ENCODE results near the gene EIF2B2.
"Not testable (repeated sequence)": the region's sequence is repeated elsewhere in the genome, so short reads cannot be mapped to it uniquely, and the experiment has no call there.

The EIF2B2 gene

GRCh38 chr14:74980731-74981461 lies 21.8 kb upstream of the EIF2B2 start:
- no peak overlapping the region for H2AFZ ChIP-seq (ENCODE audit: low read length, unreplicated experiment)
- H3K27ac ChIP-seq (ENCODE audit: low read depth, low read length): no peak overlapping the region
- H3K36me3 ChIP-seq (ENCODE audit: insufficient read depth, low read length): no peaks in the 10 kb centered on the region
- H3K4me3 ChIP-seq (ENCODE audit: low read depth, low read length): no peak overlapping the region
- no peaks in the 10 kb centered on the region for H3K27me3 ChIP-seq (ENCODE audit: insufficient read depth, low read length)
- H3K4me1 ChIP-seq (ENCODE audit: control insufficient read depth, insufficient read depth, low read length, unreplicated experiment): peaks cover 29% of the 10 kb centered on the region
- no peaks in the 10 kb centered on the region for H3K79me2 ChIP-seq (ENCODE audit: control insufficient read depth, insufficient read depth, low read length, unreplicated experiment)

GRCh38 chr14:74981462-74981782 lies 21.3 kb upstream of the EIF2B2 start:
- H3K36me3 ChIP-seq (ENCODE audit: insufficient read depth, low read length): no peaks in the 10 kb centered on the region
- no peak overlapping the region for H3K27ac ChIP-seq (ENCODE audit: low read depth, low read length)
- no peak overlapping the region for H2AFZ ChIP-seq (ENCODE audit: low read length, unreplicated experiment)
- H3K27me3 ChIP-seq (ENCODE audit: insufficient read depth, low read length): no peaks in the 10 kb centered on the region
- no peak overlapping the region for H3K4me3 ChIP-seq (ENCODE audit: low read depth, low read length)
- H3K4me1 ChIP-seq (ENCODE audit: control insufficient read depth, insufficient read depth, low read length, unreplicated experiment): peaks cover 29% of the 10 kb centered on the region
- H3K79me2 ChIP-seq (ENCODE audit: control insufficient read depth, insufficient read depth, low read length, unreplicated experiment): no peaks in the 10 kb centered on the region

GRCh38 chr14:74981833-74982232 lies 20.9 kb upstream of the EIF2B2 start:
- Histone ChIP-seq H3K79me2 (ENCODE audit: control insufficient read depth, insufficient read depth, low read length, unreplicated experiment) (no peaks in the 10 kb centered on the region), H3K4me3 (ENCODE audit: low read depth, low read length) (no peak overlapping the region), H3K27ac (ENCODE audit: low read depth, low read length) (no peak overlapping the region), H3K4me1 (ENCODE audit: control insufficient read depth, insufficient read depth, low read length, unreplicated experiment) (peaks cover 29% of the 10 kb centered on the region), H2AFZ (ENCODE audit: low read length, unreplicated experiment) (no peak overlapping the region), H3K36me3 (ENCODE audit: insufficient read depth, low read length) (no peaks in the 10 kb centered on the region), H3K27me3 (ENCODE audit: insufficient read depth, low read length) (no peaks in the 10 kb centered on the region)

DNA sequence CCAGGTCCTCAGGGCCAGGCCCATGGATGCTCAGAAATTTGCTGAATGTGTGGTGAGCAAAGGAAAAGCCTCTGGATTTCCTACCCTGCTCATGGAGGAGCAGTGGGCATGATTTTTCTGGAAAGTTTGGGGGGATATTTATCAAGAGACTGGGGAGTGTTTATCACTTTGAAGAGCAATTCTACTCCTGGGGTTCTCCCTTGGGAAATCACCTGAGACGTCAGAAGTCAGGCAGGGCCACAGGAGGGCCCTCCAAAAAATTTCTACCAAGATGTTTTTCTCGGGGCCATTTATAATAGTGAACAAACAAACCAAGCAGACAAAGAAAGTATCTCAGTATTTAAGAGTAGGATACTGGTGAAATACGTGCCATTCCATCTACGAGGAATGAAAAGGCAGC lies 20.1 kb upstream of the EIF2B2 start:
- Histone ChIP-seq H3K79me2 (ENCODE audit: control insufficient read depth, insufficient read depth, low read length, unreplicated experiment) (no peaks in the 10 kb centered on the region), H3K4me3 (ENCODE audit: low read depth, low read length) (no peak overlapping the region), H3K36me3 (ENCODE audit: insufficient read depth, low read length) (no peaks in the 10 kb centered on the region), H3K27ac (ENCODE audit: low read depth, low read length) (no peak overlapping the region), H3K4me1 (ENCODE audit: control insufficient read depth, insufficient read depth, low read length, unreplicated experiment) (peaks cover 29% of the 10 kb centered on the region), H2AFZ (ENCODE audit: low read length, unreplicated experiment) (no peak overlapping the region), H3K27me3 (ENCODE audit: insufficient read depth, low read length) (no peaks in the 10 kb centered on the region)

DNA sequence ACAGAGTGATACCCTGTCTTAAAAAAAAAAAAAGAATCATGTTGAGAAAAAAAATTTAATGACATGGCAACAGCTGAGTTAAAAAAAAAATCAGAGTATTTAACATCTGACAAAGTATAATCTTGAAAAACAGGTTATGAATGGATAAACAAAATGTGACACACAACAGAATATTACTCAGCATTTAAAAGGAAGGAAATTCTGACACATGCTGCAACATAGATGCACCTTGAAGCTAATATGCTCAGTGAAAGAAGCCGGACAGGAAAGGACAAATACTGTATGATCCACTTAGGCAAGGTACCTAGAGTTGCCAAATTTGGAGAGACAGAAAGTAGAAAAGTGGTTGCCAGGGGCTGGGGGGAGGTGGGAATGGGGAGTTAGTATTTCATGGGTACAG lies 19.4 kb upstream of the EIF2B2 start:
- no peak overlapping the region for H3K4me3 ChIP-seq (ENCODE audit: low read depth, low read length)
- no peaks in the 10 kb centered on the region for H3K79me2 ChIP-seq (ENCODE audit: control insufficient read depth, insufficient read depth, low read length, unreplicated experiment)

DNA sequence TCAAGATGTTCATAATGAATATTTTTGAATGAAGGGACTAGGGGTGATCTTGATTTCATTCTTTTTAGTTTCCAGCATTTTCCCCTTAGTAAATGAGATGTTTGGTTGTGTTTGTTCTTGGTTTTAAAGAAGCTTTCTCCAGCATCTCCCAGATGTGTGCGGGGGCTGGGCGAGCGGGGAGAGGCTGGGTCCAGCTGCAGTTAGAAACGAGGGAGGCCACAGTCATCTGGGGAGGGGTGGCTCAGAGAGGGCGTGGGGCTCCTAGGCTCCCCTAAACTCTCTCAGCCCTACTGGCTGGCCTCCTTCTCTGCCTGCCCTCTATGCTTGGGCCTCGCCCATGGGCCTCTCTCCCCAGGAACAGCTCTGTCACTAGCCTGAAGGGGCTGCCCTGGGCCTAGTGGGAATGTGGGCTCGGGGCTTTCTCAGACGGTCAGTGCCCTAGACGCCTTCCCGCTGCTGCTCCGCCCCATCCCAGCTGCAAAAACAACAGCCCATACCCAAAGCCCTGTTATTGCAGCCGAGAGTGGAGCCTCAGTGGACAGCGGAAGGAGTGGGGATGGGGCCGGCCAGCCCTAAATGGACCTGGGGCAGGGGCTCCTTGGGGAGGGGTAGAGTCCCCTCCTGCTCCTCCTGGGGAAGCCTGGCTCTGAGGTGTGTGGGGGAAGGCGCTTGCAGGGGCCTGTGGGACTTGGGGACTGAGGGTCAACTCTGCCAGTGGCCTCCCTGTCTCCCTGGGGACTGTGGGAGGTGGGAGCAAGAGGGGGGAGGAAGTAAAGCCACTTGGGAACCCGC lies 18.3 kb upstream of the EIF2B2 start:
- no peaks in the 10 kb centered on the region for H3K27me3 ChIP-seq (ENCODE audit: insufficient read depth, low read length)
- H3K27ac ChIP-seq (ENCODE audit: low read depth, low read length): no peak overlapping the region
- H3K36me3 ChIP-seq (ENCODE audit: insufficient read depth, low read length): no peaks in the 10 kb centered on the region
- no peak overlapping the region for H2AFZ ChIP-seq (ENCODE audit: low read length, unreplicated experiment)
- no peak overlapping the region for H3K4me3 ChIP-seq (ENCODE audit: low read depth, low read length)
- no peaks in the 10 kb centered on the region for H3K79me2 ChIP-seq (ENCODE audit: control insufficient read depth, insufficient read depth, low read length, unreplicated experiment)
- H3K4me1 ChIP-seq (ENCODE audit: control insufficient read depth, insufficient read depth, low read length, unreplicated experiment): peaks cover 40% of the 10 kb centered on the region

More for the DNA sequence above, 19.4 kb upstream of the EIF2B2 start:
- H2AFZ ChIP-seq (ENCODE audit: low read length, unreplicated experiment): no peak overlapping the region
- peaks cover 36% of the 10 kb centered on the region for H3K4me1 ChIP-seq (ENCODE audit: control insufficient read depth, insufficient read depth, low read length, unreplicated experiment)
- no peaks in the 10 kb centered on the region for H3K36me3 ChIP-seq (ENCODE audit: insufficient read depth, low read length)
- no peaks in the 10 kb centered on the region for H3K27me3 ChIP-seq (ENCODE audit: insufficient read depth, low read length)
- H3K27ac ChIP-seq (ENCODE audit: low read depth, low read length): no peak overlapping the region

- Histone ChIP-seq H3K4me1 (ENCODE audit: control insufficient read depth, insufficient read depth, low read length, unreplicated experiment) (peaks cover 34% of the 10 kb centered on the region), H3K27me3 (ENCODE audit: insufficient read depth, low read length) (no peaks in the 10 kb centered on the region), H3K36me3 (ENCODE audit: insufficient read depth, low read length) (no peaks in the 10 kb centered on the region), H2AFZ (ENCODE audit: low read length, unreplicated experiment) (no peak overlapping the region), H3K4me3 (ENCODE audit: low read depth, low read length) (no peak overlapping the region), H3K79me2 (ENCODE audit: control insufficient read depth, insufficient read depth, low read length, unreplicated experiment) (no peaks in the 10 kb centered on the region), H3K27ac (ENCODE audit: low read depth, low read length) (no peak overlapping the region)
These were observed 17.8 kb upstream of the EIF2B2 start for GRCh38 chr14:74985028-74985310.

GRCh38 chr14:74985806-74986205 lies 16.9 kb upstream of the EIF2B2 start:
- Histone ChIP-seq H3K36me3 (ENCODE audit: insufficient read depth, low read length) (no peaks in the 10 kb centered on the region), H3K27me3 (ENCODE audit: insufficient read depth, low read length) (no peaks in the 10 kb centered on the region), H2AFZ (ENCODE audit: low read length, unreplicated experiment) (no peak overlapping the region), H3K4me1 (ENCODE audit: control insufficient read depth, insufficient read depth, low read length, unreplicated experiment) (peaks cover 26% of the 10 kb centered on the region), H3K79me2 (ENCODE audit: control insufficient read depth, insufficient read depth, low read length, unreplicated experiment) (no peaks in the 10 kb centered on the region), H3K27ac (ENCODE audit: low read depth, low read length) (no peak overlapping the region), H3K4me3 (ENCODE audit: low read depth, low read length) (no peak overlapping the region)

- no peaks in the 10 kb centered on the region for H3K36me3 ChIP-seq (ENCODE audit: insufficient read depth, low read length)
- peaks cover 12% of the 10 kb centered on the region for H3K4me1 ChIP-seq (ENCODE audit: control insufficient read depth, insufficient read depth, low read length, unreplicated experiment)
- H3K79me2 ChIP-seq (ENCODE audit: control insufficient read depth, insufficient read depth, low read length, unreplicated experiment): no peaks in the 10 kb centered on the region
- H3K4me3 ChIP-seq (ENCODE audit: low read depth, low read length): no peak overlapping the region
- H3K27me3 ChIP-seq (ENCODE audit: insufficient read depth, low read length): no peaks in the 10 kb centered on the region
- no peak overlapping the region for H2AFZ ChIP-seq (ENCODE audit: low read length, unreplicated experiment)
- H3K27ac ChIP-seq (ENCODE audit: low read depth, low read length): no peak overlapping the region; the same call in 1 of the 2 replicates
These were observed 14.6 kb upstream of the EIF2B2 start for GRCh38 chr14:74988131-74988530.

DNA sequence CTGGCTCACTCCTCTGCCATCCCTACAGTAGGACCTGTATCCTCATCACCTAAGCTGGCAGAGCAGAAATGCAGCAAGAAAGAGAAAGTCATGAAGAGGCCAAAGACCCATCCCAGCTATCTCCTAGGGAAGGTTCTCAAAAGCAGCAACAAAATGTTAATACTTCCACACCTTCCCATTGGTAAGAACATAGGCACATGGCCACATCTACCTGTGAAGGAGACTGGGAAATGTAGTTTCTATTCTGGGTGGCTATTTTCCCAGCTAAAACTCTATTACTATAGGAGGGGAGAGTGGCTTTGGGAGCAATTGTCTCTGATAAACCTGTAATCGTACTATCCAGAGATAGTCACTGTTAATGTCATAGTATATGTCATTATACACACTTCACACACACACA lies 13.7 kb upstream of the EIF2B2 start:
- Histone ChIP-seq H3K27ac (ENCODE audit: low read depth, low read length) (no peak overlapping the region), H3K36me3 (ENCODE audit: insufficient read depth, low read length) (no peaks in the 10 kb centered on the region), H3K4me3 (ENCODE audit: low read depth, low read length) (no peak overlapping the region), H3K79me2 (ENCODE audit: control insufficient read depth, insufficient read depth, low read length, unreplicated experiment) (no peaks in the 10 kb centered on the region), H3K4me1 (ENCODE audit: control insufficient read depth, insufficient read depth, low read length, unreplicated experiment) (peaks cover 12% of the 10 kb centered on the region), H2AFZ (ENCODE audit: low read length, unreplicated experiment) (no peak overlapping the region), H3K27me3 (ENCODE audit: insufficient read depth, low read length) (no peaks in the 10 kb centered on the region)

DNA sequence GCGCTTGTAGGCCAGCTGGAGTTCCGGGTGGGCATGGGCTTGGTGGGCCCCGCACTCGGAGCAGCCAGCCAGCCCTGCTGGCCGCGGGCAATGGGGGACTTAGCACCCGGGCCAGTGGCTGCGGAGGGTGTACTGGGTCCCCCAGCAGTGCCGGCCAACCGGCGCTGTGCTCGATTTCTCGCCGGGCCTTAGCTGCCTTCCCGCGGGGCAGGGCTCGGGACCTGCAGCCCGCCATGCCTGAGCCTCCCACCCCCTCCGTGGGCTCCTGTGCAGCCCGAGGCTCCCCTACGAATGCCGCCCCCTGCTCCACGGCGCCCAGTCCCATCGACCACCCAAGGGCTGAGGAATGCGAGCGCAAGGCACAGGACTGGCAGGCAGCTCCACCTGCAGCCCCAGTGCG lies 8.5 kb upstream of the EIF2B2 start:
- H3K79me2 ChIP-seq (ENCODE audit: control insufficient read depth, insufficient read depth, low read length, unreplicated experiment); H3K36me3 ChIP-seq (ENCODE audit: insufficient read depth, low read length); H3K27ac ChIP-seq (ENCODE audit: low read depth, low read length); H2AFZ ChIP-seq (ENCODE audit: low read length, unreplicated experiment); H3K4me3 ChIP-seq (ENCODE audit: low read depth, low read length); H3K27me3 ChIP-seq (ENCODE audit: insufficient read depth, low read length); H3K4me1 ChIP-seq (ENCODE audit: control insufficient read depth, insufficient read depth, low read length, unreplicated experiment): not testable (repeated sequence)

Measured in ACC112 (cell line).